HepG2 (cell line): ENCODE data around the gene PDE4D. TPM values are rescaled to one million over a fixed set of nuclear protein-coding genes. Genes with fewer than 3 reads are reported as not detected.

ENCODE experiments used
- ATAC-seq: fragments of 200-7000 bp; cut with Tn5 transposase; 3 replicates; pipeline ENCODE4 v1.9.1; 2020; ENCODE audit warnings: mild to moderate bottlenecking, moderate library complexity
- BruUV-seq: library from RNA; stranded (reverse); fragments of 400-500 nt; replicated peaks from 2 replicates; lab custom pipeline; 2021; lab: Mats Ljungman, UMichigan
- CTCF ChIA-PET: fragments of 300-600 bp; formaldehyde crosslinking; extraction: SDS; loops from one replicate; lab custom pipeline; 2021; ENCODE audit warnings: low total read pairs, inconsistent platforms, low intra/inter-chr PET ratio; lab: Yijun Ruan, JAX
- POLR2A ChIA-PET: fragments of 350-600 bp; sonication (Branson Sonifier 250); formaldehyde crosslinking; loops from one replicate; lab custom pipeline; 2020; ENCODE audit warnings: antibody characterized with exemption, inconsistent platforms; lab: Yijun Ruan, JAX
- DNase-seq: peaks from one replicate; pipeline ENCODE4 v3.0.0-alpha.2; 2015; ENCODE audit warnings: low spot score
- FAIRE-seq: peaks from 3 replicates; lab custom pipeline; 2011; peaks lifted over from hg19 to GRCh38; lab: Jason Lieb, UNC
- H2AFZ ChIP-seq: one replicate; pipeline ENCODE4 v1.6.1; 2011; ENCODE audit warnings: low read length, inconsistent platforms
- H3K27ac ChIP-seq: fragments of 300-600 bp; 3 replicates; pipeline ENCODE4 v1.8.0; 2011; ENCODE audit warnings: mixed run types, mild to moderate bottlenecking, mixed read lengths, low read length, inconsistent platforms; ENCODE audit not compliant: insufficient read depth; ENCODE audit errors: extremely low read length
- H3K27me3 ChIP-seq, 2 experiments: fragments of 200-600 bp in 1 of 2; 2 replicates in 1 of 2; 3 replicates in 1 of 2; pipeline versions ENCODE4 v1.6.0 to v1.8.0; 2011; ENCODE audit warnings: low read length in 2 of 2, mild to moderate bottlenecking in 2 of 2, moderate library complexity in 2 of 2, inconsistent platforms in 1 of 2; ENCODE audit not compliant: insufficient read depth in 2 of 2, control insufficient read depth in 1 of 2
- H3K36me3 ChIP-seq, 2 experiments: fragments of 200-600 bp in 1 of 2; replicated peaks in 1 of 2; 2 replicates in 1 of 2; 3 replicates in 1 of 2; pipeline versions ENCODE4 v1.5.1 to v1.8.0; 2011; ENCODE audit warnings: low read length in 2 of 2, inconsistent platforms in 1 of 2; ENCODE audit not compliant: insufficient read depth in 2 of 2, control insufficient read depth in 1 of 2
- H3K4me1 ChIP-seq: 2 replicates; pipeline ENCODE4 v1.5.1; 2012; ENCODE audit warnings: low read length, inconsistent platforms; ENCODE audit not compliant: insufficient read depth
- H3K4me2 ChIP-seq: 2 replicates; pipeline ENCODE4 v1.6.0; 2011; ENCODE audit warnings: low read depth, low read length, inconsistent platforms
- H3K4me3 ChIP-seq, 3 experiments: fragments of 200-600 bp in 1 of 3; sonication (generic), shearing (Covaris generic) in 1 of 3; replicated peaks in 1 of 3; 2 replicates each; pipeline ENCODE4 v1.5.1; 2011 to 2016; ENCODE audit warnings: low read length in 3 of 3, inconsistent platforms in 2 of 3, low read depth in 2 of 3, mild to moderate bottlenecking in 2 of 3, control low read depth in 1 of 3, mixed read lengths in 1 of 3; ENCODE audit not compliant: insufficient read depth in 1 of 3
- H3K79me2 ChIP-seq: one replicate; pipeline ENCODE4 v1.6.1; 2011; ENCODE audit warnings: low read length, inconsistent platforms; ENCODE audit not compliant: insufficient read depth
- H3K9ac ChIP-seq: 2 replicates; pipeline ENCODE4 v1.6.0; 2011; ENCODE audit warnings: mild to moderate bottlenecking, low read depth, low read length, inconsistent platforms; ENCODE audit not compliant: insufficient read depth
- H3K9me3 ChIP-seq: 2 replicates; pipeline ENCODE4 v1.5.1; 2012; ENCODE audit warnings: mild to moderate bottlenecking, low read length
- H4K20me1 ChIP-seq: 2 replicates; pipeline ENCODE4 v1.6.0; 2011; ENCODE audit warnings: inconsistent platforms, mild to moderate bottlenecking, low read length, moderate library complexity; ENCODE audit not compliant: insufficient read depth
- ARNT2 ChIP-seq: sonication (generic); formaldehyde crosslinking; IDR thresholded peaks from 2 replicates; pipeline ENCODE4 v1.8.0; 2022; ENCODE audit warnings: mild to moderate bottlenecking, low read depth, missing genetic modification reagents, moderate library complexity
- EHMT2 ChIP-seq: fragments of 200-600 bp; sonication (generic); IDR thresholded peaks from 2 replicates; pipeline ENCODE4 v1.7.0; 2017; ENCODE audit warnings: antibody characterized with exemption, low read depth, low read length, borderline replicate concordance
- ELF1 ChIP-seq: sonication (generic); formaldehyde crosslinking; IDR thresholded peaks from 2 replicates; pipeline ENCODE4 v1.4.0; 2020; ENCODE audit warnings: missing genetic modification reagents
- FOXK1 ChIP-seq: sonication (generic); formaldehyde crosslinking; IDR thresholded peaks from 2 replicates; pipeline ENCODE4 v1.4.0; 2020; ENCODE audit warnings: low read depth, missing genetic modification reagents, borderline replicate concordance
- HNRNPH1 ChIP-seq: fragments of 200-400 bp; formaldehyde crosslinking; optimal IDR thresholded peaks from 2 replicates; pipeline ENCODE3; 2017; ENCODE audit warnings: mild to moderate bottlenecking, low read depth, low read length
- HNRNPK ChIP-seq: fragments of 200-400 bp; formaldehyde crosslinking; IDR thresholded peaks from 2 replicates; pipeline ENCODE4 v1.6.1; 2018; ENCODE audit warnings: low read length, low read depth, moderate library complexity, mild to moderate bottlenecking; ENCODE audit not compliant: poor library complexity, severe bottlenecking
- NFE2L2 ChIP-seq: fragments of 150-350 bp; IDR thresholded peaks from 2 replicates; pipeline ENCODE4 v1.6.1; 2014; ENCODE audit warnings: low read length
- PLRG1 ChIP-seq: fragments of 450-650 bp; conservative IDR thresholded peaks from 2 replicates; pipeline ENCODE4 v1.6.1; 2016
- SIN3A ChIP-seq: IDR thresholded peaks from 2 replicates; pipeline ENCODE4 v1.6.1; 2011; ENCODE audit warnings: low read depth, mild to moderate bottlenecking, control low read depth, low read length, borderline replicate concordance
- ZNF569 ChIP-seq: sonication (generic); formaldehyde crosslinking; IDR thresholded peaks from 2 replicates; pipeline ENCODE4 v1.5.0; 2020; ENCODE audit warnings: mild to moderate bottlenecking, missing genetic modification reagents, moderate library complexity, borderline replicate concordance
- ZNF713 ChIP-seq: sonication (generic); formaldehyde crosslinking; IDR thresholded peaks from 2 replicates; pipeline ENCODE4 v1.4.0; 2020; ENCODE audit warnings: mild to moderate bottlenecking, missing genetic modification reagents
- WGBS: methylation state at CpG from one replicate; pipeline ENCODE4 v1.1.6; 2017; ENCODE audit warnings: low lambda C conversion rate; 5-methylcytosine and 5-hydroxymethylcytosine counted together
- in situ Hi-C: cut with HindIII; loops from 2 replicates; pipeline ENCODE4 v1.10.0; 2017; ENCODE audit warnings: low pct_unique_long_range_greater_than_20kb; ENCODE audit not compliant: extremely low pct_ligation_motif_present
- intact Hi-C: fragments of 100-400 bp; cut with micrococcal nuclease; formaldehyde crosslinking; loops from one replicate; pipeline ENCODE4 v1.10.0; 2022; ENCODE audit not compliant: unreplicated experiment
- polyA plus RNA-seq, 8 experiments: library from polyadenylated mRNA; depleted of rRNA in 3 of 8; stranded (reverse) in 7 of 8; unstranded in 1 of 8; fragments of >200 nt; fragmentation: Illumina TruSeq in 4 of 8; extraction: Trizol in 4 of 8; gene quantifications; 2 replicates each; pipeline versions ENCODE4 v1.2.1 to v1.2.3, GENCODE V29; 2011 to 2016; ENCODE audit warnings: low read depth in 4 of 8, missing spikeins in 1 of 8, mixed read lengths in 1 of 8; ENCODE audit not compliant: insufficient read depth in 1 of 8
- total RNA-seq, 5 experiments: library from RNA; depleted of rRNA; stranded (reverse); fragments of >200 nt; fragmentation: Illumina TruSeq; extraction: Trizol; gene quantifications; 2 replicates each; pipeline ENCODE4 v1.2.3, GENCODE V29; 2016; ENCODE audit warnings: low read depth in 1 of 5
- TF ChIP-seq, protein P1 (sequence below): sonication (generic); formaldehyde crosslinking; IDR thresholded peaks from 2 replicates; pipeline ENCODE4 v1.8.1; 2023; ENCODE audit warnings: mild to moderate bottlenecking, missing genetic modification reagents

PDE4D gene
- total and polyA plus RNA-seq, 2 of the 13 experiments (the other 11 are each of a cell fraction or from before 2014, with no cell fraction given), result 7.0 to 12.2 TPM

DNA sequence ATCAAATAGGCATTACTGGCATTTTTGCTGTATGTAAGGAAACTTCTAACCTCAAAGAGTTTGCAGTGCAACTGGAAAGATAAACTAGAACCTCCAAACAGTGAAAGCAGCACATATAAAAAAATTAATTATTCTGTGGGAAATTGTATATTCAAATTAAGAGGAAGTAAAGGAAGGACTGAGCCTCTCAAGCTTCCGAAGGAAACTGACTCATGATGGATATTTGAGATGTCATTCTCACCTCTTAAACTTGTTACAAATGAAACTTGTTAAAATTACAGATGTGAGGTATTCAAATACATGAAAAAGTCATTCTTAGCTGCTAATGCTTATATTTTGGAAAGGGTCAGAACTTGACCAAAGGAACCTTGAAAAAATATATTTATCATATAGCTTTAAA lies 538.7 kb downstream of the PDE4D start:
- no peak for TF ChIP-seq SIN3A
- TF ChIP-seq ELF1 (CRISPR knock-in tag), result no peak
- TF ChIP-seq FOXK1 (CRISPR knock-in tag), result no peak
- TF ChIP-seq, protein P1, sequence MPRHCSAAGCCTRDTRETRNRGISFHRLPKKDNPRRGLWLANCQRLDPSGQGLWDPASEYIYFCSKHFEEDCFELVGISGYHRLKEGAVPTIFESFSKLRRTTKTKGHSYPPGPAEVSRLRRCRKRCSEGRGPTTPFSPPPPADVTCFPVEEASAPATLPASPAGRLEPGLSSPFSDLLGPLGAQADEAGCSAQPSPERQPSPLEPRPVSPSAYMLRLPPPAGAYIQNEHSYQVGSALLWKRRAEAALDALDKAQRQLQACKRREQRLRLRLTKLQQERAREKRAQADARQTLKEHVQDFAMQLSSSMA (CRISPR knock-in tag), result no peak
- no peak for TF ChIP-seq NFE2L2
- TF ChIP-seq EHMT2, result no peak
- TF ChIP-seq ZNF713 (CRISPR knock-in tag), result no peak
- TF ChIP-seq PLRG1, result no peak
- TF ChIP-seq, all 625 proteins: peak for 0
- intact Hi-C loops, result no loop called here
- 29% methylated on average over 1 of the region's 1 CpG for WGBS
- H3K27me3 ChIP-seq, result no peaks in the 10 kb centered on the region
- no peak overlapping the region for H3K27ac ChIP-seq
- H2AFZ ChIP-seq, result no peak overlapping the region
- ATAC-seq (no peak), DNase-seq (no peak), FAIRE-seq (no peak)
- H3K4me3 ChIP-seq, result no peak overlapping the region
- H3K4me1 ChIP-seq, result no peaks in the 10 kb centered on the region
- H3K9me3 ChIP-seq, result no peaks in the 10 kb centered on the region
- ChIA-PET CTCF (no interaction called here), POLR2A (no interaction called here)
- in situ Hi-C loops, result loop anchor here (25.0 kb wide), 1 partner anchor 468 kb away; no protein-coding TSS in a partner anchor
- H3K79me2 ChIP-seq, result no peaks in the 10 kb centered on the region
- H4K20me1 ChIP-seq, result no peaks in the 10 kb centered on the region
- no TSS peak for BruUV-seq
- H3K9ac ChIP-seq, result no peak overlapping the region
- no peaks in the 10 kb centered on the region for H3K36me3 ChIP-seq
- H3K4me2 ChIP-seq, result no peak overlapping the region

DNA sequence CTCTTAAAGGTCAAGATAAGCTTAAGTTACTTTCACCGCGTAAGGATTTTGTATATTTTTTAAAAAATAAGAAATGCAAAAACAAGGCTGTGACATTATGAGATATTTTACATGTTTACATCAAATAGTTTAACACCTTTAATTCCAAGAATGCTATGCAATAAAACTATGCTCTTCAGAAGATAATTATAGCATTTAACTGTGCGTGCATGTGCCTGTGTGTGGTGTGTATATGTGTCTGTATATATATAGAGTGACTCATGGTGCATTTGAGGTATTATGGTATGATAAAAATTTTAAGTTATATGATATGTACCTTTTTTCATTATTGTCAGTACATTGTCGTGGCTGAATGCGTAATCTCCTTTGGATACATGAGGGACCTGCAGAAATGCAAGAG lies 539.3 kb downstream of the PDE4D start:
- FAIRE-seq, result no peak
- no peak for ATAC-seq
- no peak overlapping the region for H2AFZ ChIP-seq
- H3K4me3 ChIP-seq, result no peak overlapping the region
- no peaks in the 10 kb centered on the region for H3K79me2 ChIP-seq
- no peak overlapping the region for H3K4me2 ChIP-seq
- H3K27ac ChIP-seq, result no peak overlapping the region
- no peaks in the 10 kb centered on the region for H3K4me1 ChIP-seq
- WGBS, result 79% methylated on average over 5 of the region's 5 CpGs
- no peak overlapping the region for H3K9ac ChIP-seq
- no peaks in the 10 kb centered on the region for H4K20me1 ChIP-seq
- DNase-seq, result no peak
- H3K9me3 ChIP-seq, result no peaks in the 10 kb centered on the region
- intact Hi-C loops, result no loop called here
- H3K36me3 ChIP-seq, result no peaks in the 10 kb centered on the region
- in situ Hi-C loops, result loop anchor here (25.0 kb wide), 1 partner anchor 467 kb away; no protein-coding TSS in a partner anchor
- H3K27me3 ChIP-seq, result no peaks in the 10 kb centered on the region
- ChIA-PET POLR2A (no interaction called here), CTCF (no interaction called here)
- BruUV-seq, result no TSS peak
- TF ChIP-seq ZNF569 (no peak), HNRNPH1 (no peak), ARNT2 (CRISPR knock-in tag) (no peak), HNRNPK (no peak)
